GM19467 (cell line): Measurements from ENCODE around the gene ZNF774.
"Not testable (repeated sequence)": the region's sequence is repeated elsewhere in the genome, so short reads cannot be mapped to it uniquely, and the experiment has no call there.

Experiments used
- ATAC-seq: cut with Tn5 transposase; IDR thresholded peaks from one replicate; pipeline ENCODE4 v1.9.1; 2021; ENCODE audit warnings: mild to moderate bottlenecking, moderate library complexity; ENCODE audit not compliant: unreplicated experiment

Gene ZNF774

DNA sequence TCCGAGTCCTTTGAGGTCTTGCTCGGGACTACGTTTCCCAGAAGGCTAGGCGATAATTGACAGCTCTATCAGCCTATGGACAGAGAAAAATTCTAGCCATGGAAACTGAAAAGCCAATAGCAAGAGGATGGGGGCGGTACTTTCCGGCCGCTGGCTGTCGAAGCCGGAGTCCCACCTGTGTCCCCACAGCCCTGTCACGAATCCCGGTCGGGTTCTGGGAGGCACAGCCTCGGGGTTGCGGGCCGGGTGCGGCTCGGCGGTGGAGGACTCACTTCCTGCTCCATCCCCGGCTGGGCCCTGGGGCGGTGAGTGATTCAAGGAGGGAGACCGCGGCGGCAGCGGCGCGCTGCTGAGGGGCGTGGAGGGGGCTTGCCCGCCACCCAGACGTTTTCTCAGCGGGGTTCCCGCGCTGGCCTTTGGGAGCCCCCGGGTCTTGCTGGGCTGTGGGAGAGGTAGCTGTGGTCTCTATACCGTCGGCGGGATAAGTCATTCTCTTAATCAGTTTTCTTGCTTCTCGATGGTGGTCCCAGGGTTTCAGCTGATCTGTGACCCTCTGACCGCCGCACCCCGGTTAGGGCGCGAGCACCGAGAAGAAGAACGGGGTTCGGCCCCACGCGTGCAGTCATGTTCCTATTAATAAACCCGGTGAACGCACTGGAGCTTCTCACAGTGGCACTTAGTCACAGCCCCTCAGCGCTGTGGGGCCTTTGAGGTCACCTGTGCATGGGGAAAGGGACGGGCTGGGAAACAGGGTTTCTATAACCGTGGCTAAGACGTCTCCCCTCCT is at the start of gene ZNF774:
TSS of gene ZNF774 (plus strand) at position 178 of the 787 bp plus-strand sequence. CDS start 2,377 bp downstream, outside the sequence.
- ATAC-seq, result peak; percentile 96

DNA sequence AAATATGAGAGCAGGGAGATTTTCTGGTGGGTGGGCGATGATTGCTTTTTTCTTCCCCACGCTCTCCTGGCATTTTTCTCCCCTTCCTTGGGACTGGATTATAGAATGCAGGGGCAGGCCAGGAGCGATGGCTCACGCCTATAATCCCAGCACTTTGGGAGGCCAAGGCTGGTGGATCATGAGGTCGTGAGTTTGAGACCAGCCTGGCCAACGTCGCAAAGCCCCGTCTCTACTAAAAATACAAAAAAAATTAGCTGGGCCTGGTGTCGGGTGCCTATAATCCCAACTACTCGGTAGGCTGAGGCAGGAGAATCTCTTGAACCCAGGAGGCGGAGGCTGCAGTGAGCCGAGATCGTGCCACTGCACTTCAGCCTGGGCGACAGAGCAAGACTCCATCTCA is 46.7 kb upstream of the ZNF774 start:
- ATAC-seq, result not testable (repeated sequence)

DNA sequence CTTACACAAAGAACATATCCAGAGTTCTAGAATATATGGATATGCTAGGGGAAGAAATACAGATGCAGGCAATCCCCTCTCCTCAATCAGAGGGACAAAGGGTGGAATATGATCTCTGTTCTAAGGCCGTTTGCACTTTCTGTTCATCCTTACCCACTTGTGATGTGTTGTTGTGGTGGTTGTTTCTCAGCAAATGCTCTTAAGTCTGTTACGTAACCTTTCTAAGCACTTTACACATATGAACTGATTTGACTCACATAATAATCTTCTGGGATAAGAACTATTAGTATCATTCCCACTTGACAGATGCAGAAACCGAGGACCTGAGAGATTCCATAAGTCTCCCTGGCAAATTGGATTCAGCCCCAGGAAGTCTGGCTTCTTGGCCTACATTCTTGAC is 46.2 kb upstream of the ZNF774 start:
- no peak for ATAC-seq

DNA sequence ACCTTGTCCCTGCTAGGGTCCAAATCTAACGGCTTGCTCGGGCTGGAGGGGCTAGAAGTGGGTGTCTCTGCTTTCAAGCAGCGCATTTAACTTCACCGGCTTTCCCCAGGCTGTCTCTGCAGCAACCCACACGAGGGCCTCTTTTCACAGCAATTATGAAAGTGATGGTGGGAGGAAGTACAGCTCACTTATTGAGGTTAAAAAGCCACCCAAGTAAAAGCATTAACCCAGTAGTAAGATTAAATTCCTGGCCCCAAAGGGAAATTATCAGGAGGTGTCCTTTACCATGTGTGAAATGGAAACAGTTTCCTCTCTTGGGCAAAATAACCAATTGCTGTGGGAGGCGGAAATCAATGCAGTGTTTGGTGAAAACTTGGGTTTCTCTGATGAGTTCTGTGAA is 45.5 kb upstream of the ZNF774 start:
- ATAC-seq, result no peak

DNA sequence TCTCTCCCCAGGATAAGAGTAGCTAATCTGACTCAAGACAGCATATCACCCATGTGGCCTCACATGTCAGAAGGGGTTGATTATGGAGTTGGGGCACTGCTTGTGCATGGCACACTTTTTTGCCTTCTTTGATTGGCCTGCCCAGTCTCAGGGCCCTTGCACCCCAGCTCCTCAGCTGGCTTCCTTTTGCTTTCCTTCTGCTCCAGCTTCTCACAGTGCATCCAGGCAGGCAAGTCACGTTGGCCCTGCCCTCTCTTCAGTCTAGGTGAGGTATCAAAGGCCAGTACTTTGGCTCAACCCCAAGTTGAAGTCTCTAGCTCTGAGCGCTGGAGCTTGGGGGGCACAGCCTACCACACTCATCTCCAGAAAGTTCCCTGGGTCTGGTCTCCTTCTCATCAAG is 44.4 kb upstream of the ZNF774 start:
- no peak for ATAC-seq

DNA sequence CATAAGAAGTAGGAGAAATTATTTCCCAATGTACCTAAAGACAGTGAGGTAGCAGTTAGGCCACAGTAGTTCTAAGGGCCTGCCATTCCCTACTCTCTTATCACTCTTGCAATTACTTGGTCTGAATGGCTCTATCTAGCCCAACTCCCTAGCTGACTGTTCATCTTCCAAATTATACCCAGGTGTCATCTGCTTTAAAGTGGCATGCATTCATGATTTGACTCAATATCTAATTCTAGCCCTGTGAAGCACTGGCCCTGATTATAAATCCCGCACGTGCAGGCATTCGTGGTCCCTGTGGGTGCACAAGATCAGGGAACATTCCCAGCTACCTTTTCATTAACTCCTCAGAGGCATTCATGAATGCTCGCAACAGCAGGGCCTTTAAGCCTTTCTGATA is 43.1 kb upstream of the ZNF774 start:
- no peak for ATAC-seq

DNA sequence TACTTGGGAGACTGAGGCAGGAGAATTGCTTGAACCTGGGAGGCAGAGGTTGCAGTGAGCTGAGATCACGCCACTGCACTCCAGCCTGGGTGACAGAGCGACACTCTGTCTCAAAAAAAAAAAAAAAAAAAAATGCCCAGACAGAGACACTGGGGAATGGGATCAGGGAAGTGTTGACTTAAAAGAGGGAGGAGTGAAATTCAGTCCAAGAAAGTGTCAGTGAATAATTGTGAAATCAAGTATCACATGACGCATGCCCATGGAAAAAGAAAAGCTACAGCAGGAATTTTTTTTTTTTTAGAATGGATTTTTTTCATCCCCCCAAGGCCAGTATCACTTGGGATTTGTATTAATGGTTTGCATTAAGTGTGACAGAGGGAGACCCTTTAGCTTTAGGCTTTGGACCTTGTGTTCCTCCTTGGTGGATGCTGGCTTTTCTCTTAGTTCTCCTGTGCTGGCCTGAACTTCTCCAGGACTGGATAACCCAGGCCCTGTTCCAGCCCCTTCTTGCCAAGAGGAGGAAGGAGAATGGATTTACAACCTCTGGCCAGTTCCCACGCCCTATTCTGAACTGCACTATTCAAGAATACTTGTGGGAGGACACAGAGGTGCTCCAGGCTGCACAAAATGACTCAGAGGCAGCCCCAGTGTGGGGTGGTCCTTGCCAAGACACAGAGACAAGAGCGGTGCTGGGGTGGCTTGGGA is 36.7 kb upstream of the ZNF774 start:
- ATAC-seq, result no peak

DNA sequence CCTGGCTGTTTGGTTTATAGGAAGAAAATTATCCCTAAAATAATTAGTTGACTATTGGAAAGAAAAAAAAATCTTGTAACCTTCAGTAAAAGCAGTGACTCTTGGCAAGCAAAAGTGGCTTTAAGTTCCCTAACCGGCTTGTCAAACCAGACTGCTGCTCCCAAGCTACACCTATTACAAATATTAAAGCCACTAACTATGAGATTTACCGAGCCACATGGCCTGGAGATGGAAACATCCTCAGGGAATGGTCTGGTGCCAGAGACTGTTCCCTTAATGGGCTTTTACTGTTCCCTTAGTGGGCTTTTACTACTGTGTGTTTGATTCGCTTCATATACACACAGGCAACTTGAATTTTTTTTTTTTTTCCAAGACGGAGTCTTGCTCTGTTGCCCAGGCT is 35.9 kb upstream of the ZNF774 start:
- no peak for ATAC-seq

DNA sequence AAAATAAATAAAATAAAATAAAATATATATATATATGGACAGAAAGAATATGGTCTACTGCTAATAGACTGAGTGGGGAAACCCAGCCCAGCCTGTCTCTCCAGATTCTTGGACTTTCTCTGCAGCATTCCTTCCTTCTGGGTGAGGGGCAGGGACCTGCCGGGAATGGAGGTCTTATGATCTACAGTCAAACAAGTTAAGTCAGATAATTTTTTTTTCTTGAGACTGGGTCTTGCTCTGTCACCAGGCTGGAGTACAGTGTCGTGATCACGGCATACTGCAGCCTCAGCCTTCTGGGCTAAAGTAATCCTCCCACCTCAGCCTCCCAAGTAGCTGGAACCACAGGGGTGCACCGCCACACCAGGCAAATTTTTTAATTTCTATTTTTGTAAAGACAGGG is 33.5 kb upstream of the ZNF774 start:
- no peak for ATAC-seq

DNA sequence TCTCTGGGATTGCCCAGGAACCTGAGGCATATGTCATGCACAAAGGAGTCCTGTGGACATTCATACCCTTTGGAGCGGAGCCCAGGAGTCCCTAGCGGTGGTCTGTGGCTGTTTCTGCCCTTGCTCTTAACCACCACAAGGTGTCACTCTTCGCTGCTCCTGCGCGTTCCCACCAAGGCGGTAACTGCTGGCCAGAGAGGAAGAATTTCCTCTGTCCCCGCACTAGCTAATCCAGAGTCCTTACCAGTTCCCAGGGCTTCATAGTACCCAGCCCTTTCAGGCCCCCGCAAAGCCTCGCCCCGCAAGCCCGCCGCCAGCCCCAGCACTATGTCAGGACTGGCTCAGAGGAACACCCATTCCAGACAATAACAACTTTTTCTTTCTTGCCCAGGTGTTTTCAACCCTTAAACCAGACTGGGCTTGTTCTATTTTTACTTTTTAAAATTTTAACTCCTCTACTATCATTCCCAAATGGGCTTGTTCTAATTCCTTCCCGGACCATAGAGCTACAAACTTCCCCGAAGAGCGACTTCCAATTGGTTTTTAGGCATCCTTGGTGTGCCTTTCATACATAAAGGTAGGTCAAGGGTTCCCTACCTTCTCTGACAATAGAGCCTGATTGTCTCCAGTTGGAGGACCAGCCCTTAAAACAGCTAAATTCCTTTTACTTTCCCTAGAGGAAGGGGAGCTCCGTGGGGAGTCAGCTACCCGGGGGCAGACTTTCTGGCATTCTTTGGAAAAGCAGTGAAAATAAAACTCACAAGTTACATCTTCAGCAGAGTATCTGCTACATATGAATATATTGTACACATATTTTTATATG is 31.8 kb upstream of the ZNF774 start:
- no peak for ATAC-seq

DNA sequence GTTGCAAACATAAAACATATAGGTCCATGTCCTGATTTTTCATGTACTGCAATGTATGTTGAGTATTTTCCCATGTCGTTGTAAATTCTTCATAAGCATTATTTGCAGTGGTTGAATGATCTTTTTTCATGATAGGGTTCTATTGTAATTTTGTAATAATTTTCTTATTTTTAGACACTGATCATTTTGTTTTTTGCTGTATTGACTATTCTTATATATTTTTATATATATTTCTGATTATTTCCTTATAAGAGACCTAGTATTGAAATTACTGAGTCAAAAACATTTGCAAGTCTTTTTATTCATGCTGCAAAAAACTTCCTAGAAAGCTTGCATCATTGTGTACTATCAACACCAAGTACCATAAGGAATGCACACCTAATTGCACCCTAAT is 31.2 kb upstream of the ZNF774 start:
- ATAC-seq, result no peak

DNA sequence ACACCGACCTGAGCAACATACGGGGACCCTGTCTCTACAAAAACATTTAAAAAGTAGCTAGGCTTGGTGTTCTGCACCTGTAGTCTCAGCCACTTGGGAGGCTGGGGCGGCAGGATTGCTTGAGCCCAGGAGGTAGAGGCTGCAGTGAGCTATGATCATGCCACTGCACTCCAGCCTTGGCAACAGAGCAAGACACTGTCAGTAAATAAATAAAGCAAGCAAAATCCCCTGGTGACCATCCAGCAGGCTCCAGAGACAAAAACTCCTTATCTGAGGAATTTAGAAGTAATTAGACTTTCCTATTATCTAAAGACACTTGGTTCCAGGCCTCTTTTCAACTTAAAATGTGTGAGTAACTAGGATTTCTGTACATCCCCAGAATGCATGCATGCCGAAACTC is 29.5 kb upstream of the ZNF774 start:
- no peak for ATAC-seq

DNA sequence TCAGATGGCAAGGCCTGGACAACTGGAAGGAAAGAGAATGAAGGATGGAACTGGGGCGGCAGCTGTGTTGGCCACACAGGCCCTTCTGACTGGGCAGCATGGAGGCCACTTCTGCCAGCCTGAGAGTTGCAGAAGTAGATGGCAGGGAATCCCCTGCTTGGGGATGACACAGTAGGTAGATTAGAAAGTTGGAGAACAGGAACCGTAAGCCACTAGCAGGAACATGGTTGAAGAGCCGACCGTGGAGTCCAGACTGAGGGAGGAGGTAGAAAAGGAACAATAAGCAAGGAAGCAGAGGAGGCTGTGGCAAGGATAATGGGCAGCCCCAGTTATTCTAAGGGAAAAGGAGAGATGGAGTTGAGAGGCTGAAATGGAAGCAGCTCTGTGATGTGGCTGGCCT is 26.4 kb upstream of the ZNF774 start:
- no peak for ATAC-seq

DNA sequence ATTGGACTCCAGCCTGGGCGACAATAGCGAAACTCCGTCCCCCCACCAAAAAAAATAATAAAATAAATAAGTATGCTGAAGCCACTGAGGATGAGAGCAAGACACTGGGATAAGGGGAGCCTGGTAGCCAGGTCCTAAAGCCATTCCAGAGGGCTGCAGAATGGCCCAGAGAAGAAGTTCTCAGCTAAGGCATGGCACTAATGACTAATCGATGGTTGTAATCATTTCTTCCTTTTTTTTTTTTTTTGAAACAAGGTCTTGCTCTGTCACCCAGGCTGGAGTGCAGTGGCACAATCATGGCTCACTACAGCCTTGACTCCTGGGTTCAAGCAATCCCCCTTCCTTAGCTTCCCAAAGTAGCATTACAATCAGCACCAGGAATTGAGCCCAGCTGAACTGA is 25.6 kb upstream of the ZNF774 start:
- ATAC-seq, result no peak

DNA sequence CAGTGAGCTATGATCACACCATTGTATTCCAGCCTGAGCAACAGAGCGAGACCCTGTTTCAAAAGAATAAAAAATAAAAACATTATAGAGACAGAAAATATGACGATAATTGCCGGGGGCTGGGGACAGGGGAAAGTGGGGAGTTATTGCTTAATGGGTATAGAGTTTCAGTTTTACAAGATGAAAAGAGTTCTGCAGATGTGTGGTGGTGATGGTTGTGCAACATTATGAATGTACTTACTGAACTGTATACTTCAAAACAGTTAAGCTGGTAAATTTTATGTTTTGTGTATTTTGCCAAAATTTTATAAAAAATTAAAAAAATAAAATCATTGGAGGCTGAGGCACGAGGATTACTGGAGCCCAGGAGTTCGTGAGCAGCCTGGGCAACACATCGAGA is 24.8 kb upstream of the ZNF774 start:
- no peak for ATAC-seq

DNA sequence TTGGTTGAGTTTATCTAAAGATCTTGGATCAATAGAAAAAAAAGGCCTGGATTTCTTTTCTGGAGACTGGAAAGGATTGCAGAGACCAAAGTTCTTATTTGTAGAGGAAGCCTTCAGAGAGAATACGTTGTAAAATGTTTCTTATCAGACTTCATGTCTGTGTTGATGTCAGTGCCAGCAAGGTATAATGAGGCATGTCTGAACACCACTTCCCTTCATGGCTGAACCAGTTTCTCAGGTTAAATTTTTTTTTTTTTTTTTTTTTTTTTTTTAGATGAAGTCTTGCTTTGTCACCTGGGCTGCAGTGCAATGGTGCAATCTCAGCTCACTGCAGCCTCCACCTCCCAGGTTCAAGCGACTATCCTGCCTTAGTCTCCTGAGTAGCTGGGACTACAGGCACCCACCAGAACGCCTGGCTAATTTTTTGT is 17.8 kb upstream of the ZNF774 start:
- no peak for ATAC-seq

DNA sequence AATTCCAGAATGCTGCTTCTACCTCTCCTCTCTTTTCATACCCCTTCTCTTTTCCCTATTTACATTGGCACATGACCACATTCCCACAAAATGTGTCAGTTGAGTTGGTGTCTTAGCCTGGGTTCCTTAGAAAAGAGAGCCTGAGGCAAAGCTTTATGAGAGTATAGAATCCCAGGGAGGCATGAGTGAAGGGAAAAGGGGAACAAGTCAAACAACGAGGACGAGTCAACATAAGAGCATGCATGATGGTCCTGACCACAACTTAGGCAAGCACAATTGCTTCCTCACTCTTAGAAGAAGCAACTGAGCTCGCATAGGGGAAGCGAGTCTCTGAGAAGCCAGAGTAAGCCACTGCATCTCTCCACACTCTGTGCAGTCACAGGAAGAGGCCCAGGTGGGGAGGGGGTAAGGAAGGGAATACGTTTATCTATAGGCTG is 15.4 kb upstream of the ZNF774 start:
- ATAC-seq, result no peak

DNA sequence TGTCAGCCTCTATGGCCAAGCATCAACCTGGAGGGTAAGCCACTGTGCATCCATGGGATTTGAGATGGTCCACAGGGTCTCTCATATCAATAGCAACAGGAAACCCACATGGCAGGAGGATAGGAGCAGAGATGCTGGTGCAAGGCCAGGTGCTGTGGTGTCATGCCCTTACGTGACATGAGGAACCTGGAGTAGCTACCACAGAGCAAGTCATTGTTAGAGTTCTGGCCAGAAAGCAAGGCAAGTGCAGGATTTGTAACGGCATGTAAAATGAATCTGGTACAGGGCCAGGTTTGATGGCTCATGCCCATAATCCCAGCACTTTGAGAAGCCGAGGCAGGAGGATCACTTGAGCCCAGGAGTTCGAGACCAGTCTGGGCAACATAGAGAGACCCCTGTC is 14.8 kb upstream of the ZNF774 start:
- ATAC-seq, result no peak

DNA sequence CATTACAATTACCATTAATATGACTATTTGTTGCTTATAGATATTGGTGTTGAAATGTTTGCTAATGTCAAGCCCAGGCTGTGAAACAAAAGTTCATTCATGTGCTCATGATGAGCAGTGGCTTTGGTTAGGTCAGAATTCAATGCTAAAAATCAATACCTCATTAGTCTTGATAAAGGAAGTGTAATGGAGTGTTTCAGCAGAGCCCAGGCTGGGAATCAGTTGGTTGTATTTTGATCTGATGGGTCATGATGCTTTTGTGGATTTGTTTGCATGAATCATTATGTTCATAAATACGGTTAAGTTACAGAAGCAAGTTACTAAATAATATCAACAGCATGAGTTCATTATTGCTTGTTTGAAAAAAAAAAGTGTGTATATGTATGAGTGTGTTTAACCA is 13.6 kb upstream of the ZNF774 start:
- no peak for ATAC-seq

DNA sequence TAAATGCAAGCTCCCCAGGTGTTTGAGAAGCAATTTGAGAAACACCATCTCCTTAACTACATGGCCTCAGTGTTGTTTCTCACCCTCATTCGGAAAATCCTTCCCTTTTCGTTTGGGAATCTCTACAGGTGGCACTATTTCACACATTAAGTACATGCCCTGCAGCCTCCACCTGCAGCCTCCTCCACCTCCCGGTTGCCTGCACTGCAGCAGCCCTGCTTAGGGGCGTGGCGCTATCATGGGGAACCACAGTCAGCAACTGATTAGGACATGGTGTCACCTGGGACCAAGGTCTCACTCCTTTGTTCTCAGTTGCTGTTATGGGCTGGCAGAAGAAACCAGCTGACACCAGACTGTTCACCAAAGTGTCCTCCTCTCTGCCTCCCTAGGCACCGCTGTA is 11.7 kb upstream of the ZNF774 start:
- ATAC-seq, result no peak

DNA sequence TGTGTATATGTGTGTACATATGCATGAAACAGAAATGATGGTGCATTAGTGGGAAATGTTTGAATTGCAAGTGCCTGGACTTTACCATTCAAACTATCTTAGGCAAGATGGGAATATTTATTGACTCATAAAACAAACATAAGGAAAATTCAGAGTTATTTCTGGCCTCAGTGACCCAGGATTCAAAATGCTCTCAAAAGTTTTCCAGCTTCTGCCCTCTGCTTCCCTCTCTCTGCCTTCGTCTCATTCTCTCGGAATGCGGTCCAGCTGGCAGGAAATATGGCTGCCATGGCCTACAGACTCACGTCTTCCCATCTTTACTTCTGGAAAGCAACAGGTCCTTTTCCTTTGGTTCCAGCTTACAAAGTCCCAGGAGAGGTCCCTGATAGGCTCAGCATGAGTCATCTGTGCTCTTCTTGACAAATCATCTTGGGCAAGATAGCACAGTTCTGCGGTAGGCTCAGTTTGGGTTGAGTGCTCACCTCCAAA is 8.7 kb upstream of the ZNF774 start:
- ATAC-seq, result no peak
